Measurements from ENCODE around the gene GIMAP8. TPM values are rescaled to one million over a fixed set of nuclear protein-coding genes. Genes with fewer than 3 reads are reported as not detected.
"Not testable (repeated sequence)": the region's sequence is repeated elsewhere in the genome, so short reads cannot be mapped to it uniquely, and the experiment has no call there.

Gene GIMAP8
- total RNA-seq, 4 donors from 2014 or later: 7.1 to 18.5 (median 15.4) TPM

DNA sequence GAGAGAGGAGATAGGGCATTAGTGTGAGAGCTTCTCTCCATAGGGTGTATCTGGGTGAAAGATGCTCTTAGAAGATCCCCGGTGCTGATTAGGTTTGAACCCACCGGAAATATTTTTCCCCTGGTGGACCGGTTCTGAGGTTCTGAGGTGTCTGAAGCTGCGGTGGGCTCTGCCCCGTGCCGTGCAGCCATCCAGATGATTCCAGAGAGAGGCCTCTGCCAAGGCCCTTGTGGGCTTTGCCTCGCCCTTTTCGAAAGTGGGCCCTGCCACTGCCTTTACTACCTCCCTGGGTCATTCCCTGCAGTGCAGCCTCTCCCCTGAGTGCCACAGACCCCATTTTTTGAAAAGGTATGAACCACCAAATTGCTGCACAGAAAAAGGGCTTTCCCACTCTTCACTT lies 2.8 kb downstream of the GIMAP8 start:
- intact Hi-C loops (cut with DNase I): no loop called here
- H3K4me1 ChIP-seq: peaks cover 12 to 17% (median 13%) of the 10 kb centered on the region in 4 donors
- DNase-seq (ENCODE audit: extremely low spot score): peak; percentile 57
- H3K27ac ChIP-seq (replicated peaks in 1 of 4): peak overlapping the region in 2 of 4 donors; percentile 7 to 20
- H3K4me3 ChIP-seq: peak overlapping the region; percentile 33 to 50 (median 48)
- peaks cover 0 to 6% (median 0%) of the 10 kb centered on the region in 4 donors for H3K36me3 ChIP-seq
- peaks cover 0 to 22% (median 0%) of the 10 kb centered on the region in 4 donors for H3K27me3 ChIP-seq
- TF ChIP-seq POLR2A (IDR thresholded peaks at IDR 0.05; ENCODE audit: low read depth): no peak
- TF ChIP-seq EP300 (IDR thresholded peaks at IDR 0.05): no peak
- TF ChIP-seq, protein P1, sequence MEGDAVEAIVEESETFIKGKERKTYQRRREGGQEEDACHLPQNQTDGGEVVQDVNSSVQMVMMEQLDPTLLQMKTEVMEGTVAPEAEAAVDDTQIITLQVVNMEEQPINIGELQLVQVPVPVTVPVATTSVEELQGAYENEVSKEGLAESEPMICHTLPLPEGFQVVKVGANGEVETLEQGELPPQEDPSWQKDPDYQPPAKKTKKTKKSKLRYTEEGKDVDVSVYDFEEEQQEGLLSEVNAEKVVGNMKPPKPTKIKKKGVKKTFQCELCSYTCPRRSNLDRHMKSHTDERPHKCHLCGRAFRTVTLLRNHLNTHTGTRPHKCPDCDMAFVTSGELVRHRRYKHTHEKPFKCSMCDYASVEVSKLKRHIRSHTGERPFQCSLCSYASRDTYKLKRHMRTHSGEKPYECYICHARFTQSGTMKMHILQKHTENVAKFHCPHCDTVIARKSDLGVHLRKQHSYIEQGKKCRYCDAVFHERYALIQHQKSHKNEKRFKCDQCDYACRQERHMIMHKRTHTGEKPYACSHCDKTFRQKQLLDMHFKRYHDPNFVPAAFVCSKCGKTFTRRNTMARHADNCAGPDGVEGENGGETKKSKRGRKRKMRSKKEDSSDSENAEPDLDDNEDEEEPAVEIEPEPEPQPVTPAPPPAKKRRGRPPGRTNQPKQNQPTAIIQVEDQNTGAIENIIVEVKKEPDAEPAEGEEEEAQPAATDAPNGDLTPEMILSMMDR (IDR thresholded peaks at IDR 0.05): no peak
- TF ChIP-seq POLR2AphosphoS5 (IDR thresholded peaks at IDR 0.05): no peak
- 88% methylated on average over 8 of the region's 8 CpGs for WGBS
- H3K9me3 ChIP-seq: peaks cover 0 to 7% (median 2%) of the 10 kb centered on the region in 4 donors

DNA sequence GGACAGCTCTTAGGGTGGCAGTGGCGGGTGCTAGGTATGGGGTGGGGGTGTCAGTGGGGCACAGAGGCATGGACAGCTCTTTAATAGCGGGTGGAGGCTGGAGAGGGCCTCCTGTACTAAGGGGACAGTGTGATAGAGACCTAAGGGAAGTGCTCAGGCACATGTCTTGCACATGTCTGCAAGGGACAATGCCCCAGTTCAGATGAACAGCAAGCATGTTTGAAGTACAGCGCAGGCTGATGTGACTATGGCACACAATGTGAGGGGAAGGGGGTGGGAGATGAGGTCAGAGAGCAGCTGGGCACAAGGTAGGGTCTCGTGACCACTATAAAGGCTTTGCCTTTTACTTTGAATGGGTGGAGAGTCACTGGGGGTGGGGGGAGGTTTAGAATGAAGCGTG lies 3.5 kb downstream of the GIMAP8 start:
- H3K27me3 ChIP-seq: peaks cover 0 to 22% (median 0%) of the 10 kb centered on the region in 4 donors
- peaks cover 0 to 7% (median 2%) of the 10 kb centered on the region in 4 donors for H3K9me3 ChIP-seq
- WGBS: 91% methylated on average over 5 of the region's 5 CpGs
- no peak for DNase-seq (ENCODE audit: extremely low spot score)
- peak overlapping the region in 2 of 4 donors; percentile 20 to 30 for H3K27ac ChIP-seq (replicated peaks in 1 of 4)
- H3K4me3 ChIP-seq: peak overlapping the region in 3 of 4 donors; percentile 33 to 50 (median 48)
- intact Hi-C loops (cut with DNase I): no loop called here
- TF ChIP-seq POLR2A (IDR thresholded peaks at IDR 0.05; ENCODE audit: low read depth) (no peak), EP300 (IDR thresholded peaks at IDR 0.05) (no peak), POLR2AphosphoS5 (IDR thresholded peaks at IDR 0.05) (no peak)
- TF ChIP-seq, protein P1 (IDR thresholded peaks at IDR 0.05): no peak
- peaks cover 8 to 12% (median 11%) of the 10 kb centered on the region in 4 donors for H3K4me1 ChIP-seq
- peaks cover 0 to 6% (median 0%) of the 10 kb centered on the region in 4 donors for H3K36me3 ChIP-seq

DNA sequence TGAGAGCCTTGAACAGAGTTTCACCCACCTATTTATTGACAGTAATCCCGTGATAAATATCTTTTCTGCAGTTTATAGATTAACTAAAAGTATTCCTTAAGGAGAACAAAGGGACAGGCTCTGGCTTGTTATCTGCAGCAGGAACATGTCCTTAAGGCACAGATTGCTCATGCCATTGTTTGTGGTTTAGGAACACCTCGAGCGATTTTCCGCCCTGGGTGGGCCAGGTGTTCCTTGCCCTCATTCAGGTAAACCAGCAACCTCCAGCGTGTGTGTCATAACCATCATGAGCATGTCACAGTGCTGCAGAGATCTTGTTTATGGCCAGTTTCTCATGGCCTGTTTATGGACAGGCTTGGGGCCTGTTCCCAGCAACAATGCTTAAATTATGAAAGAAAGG lies 6.6 kb downstream of the GIMAP8 start:
- intact Hi-C loops (cut with DNase I): not testable (repeated sequence)

DNA sequence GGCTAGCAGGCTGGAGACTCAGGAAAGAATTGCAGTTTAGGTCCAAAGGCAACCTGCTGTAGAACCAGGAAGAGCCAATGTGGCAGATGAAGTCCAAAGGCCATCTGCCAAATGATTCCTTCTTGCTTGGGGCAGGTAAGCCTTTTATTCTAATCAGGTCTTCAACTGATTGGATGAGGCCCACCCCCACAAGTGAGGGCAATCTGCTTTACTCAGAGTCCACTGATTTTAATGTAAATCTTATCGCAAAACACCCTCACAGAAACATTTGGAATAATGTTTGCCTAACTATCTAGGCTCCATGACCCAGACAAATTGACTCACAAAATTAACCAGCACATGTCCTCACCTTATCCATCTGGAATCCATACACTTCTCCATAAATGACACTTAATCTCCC lies 7.8 kb downstream of the GIMAP8 start:
- H3K27ac ChIP-seq (replicated peaks in 1 of 4): no peak overlapping the region
- TF ChIP-seq, protein P1 (IDR thresholded peaks at IDR 0.05): no peak
- TF ChIP-seq EP300 (IDR thresholded peaks at IDR 0.05): no peak
- no peak for TF ChIP-seq POLR2A (IDR thresholded peaks at IDR 0.05; ENCODE audit: low read depth)
- TF ChIP-seq POLR2AphosphoS5 (IDR thresholded peaks at IDR 0.05): no peak
- no peak for DNase-seq (ENCODE audit: extremely low spot score)
- H3K4me3 ChIP-seq: no peak overlapping the region
- 90% methylated on average over 1 of the region's 1 CpG for WGBS
- intact Hi-C loops (cut with DNase I): no loop called here
- no peaks in the 10 kb centered on the region for H3K4me1 ChIP-seq
- peaks cover 0 to 18% (median 0%) of the 10 kb centered on the region in 4 donors for H3K36me3 ChIP-seq
- H3K27me3 ChIP-seq: no peaks in the 10 kb centered on the region
- H3K9me3 ChIP-seq: peaks cover 0 to 37% (median 29%) of the 10 kb centered on the region in 4 donors

More for the DNA sequence above, 6.6 kb downstream of the GIMAP8 start:
- not testable (repeated sequence) for DNase-seq (ENCODE audit: extremely low spot score); H3K27me3 ChIP-seq; H3K4me1 ChIP-seq; H3K27ac ChIP-seq (replicated peaks in 1 of 4); H3K4me3 ChIP-seq
- WGBS: 80% methylated on average over 5 of the region's 5 CpGs
- Histone ChIP-seq H3K9me3 (peaks cover 0 to 26% (median 19%) of the 10 kb centered on the region in 4 donors), H3K36me3 (peaks cover 0 to 18% (median 0%) of the 10 kb centered on the region in 4 donors)

DNA sequence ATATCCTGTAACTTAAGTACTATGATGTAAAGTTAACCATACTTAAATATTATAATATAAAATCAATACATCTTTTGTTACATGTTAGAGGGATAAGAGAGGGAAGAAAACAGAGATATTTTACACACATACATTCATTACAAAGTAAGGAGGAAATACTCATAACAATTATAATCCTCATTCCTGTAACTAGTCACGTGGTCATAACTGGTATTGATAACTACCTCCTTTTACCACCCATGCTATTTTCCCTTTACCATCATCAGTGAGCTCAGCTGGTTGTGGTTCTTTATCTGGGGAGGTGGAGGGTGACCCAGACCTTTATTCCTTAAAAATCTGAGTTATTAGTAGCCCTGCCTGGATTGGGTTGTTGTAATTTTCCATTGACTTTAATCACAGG lies 8.3 kb downstream of the GIMAP8 start:
- WGBS: 66% methylated on average over 1 of the region's 1 CpG
- no peak overlapping the region for H3K4me3 ChIP-seq
- no peaks in the 10 kb centered on the region for H3K4me1 ChIP-seq
- H3K27ac ChIP-seq (replicated peaks in 1 of 4): no peak overlapping the region
- intact Hi-C loops (cut with DNase I): no loop called here
- TF ChIP-seq, protein P1 (IDR thresholded peaks at IDR 0.05): no peak
- H3K36me3 ChIP-seq: peaks cover 0 to 18% (median 0%) of the 10 kb centered on the region in 4 donors
- H3K9me3 ChIP-seq: peaks cover 0 to 42% (median 34%) of the 10 kb centered on the region in 4 donors
- H3K27me3 ChIP-seq: no peaks in the 10 kb centered on the region
- no peak for DNase-seq (ENCODE audit: extremely low spot score)

Data from esophagus muscularis mucosa (tissue), 4 donors.